HG02571 (cell line): ENCODE results near the gene ANKRD63.

Source experiments
- ATAC-seq: cut with Tn5 transposase; IDR thresholded peaks from one replicate; pipeline ENCODE4 v1.9.1; 2021; ENCODE audit warnings: mild to moderate bottlenecking, moderate library complexity; ENCODE audit not compliant: unreplicated experiment

Gene ANKRD63

GRCh38 chr15:40295877-40296560 is 13.2 kb upstream of the ANKRD63 start:
- ATAC-seq, result no peak

DNA sequence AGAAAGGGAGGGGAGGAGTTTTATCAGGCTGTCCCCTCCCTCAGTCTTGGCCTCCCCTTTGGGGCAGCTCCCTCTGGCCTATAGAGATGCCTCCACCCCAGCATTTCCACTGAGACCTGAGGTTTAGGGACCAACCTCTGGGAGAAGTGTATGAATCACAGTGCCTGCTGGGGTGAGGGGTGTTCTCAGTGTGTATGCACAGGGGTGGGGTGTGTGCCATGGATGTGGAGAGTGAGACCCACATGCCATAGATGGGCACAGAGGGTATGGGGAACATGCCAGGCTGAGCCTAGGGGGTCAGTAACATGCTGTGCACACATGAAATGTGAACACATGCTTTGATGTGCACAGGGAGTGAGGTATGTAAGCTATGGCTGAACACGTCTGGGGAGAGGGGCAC is 12.4 kb upstream of the ANKRD63 start:
- ATAC-seq, result no peak

GRCh38 chr15:40293905-40294895 is 11.3 kb upstream of the ANKRD63 start:
- ATAC-seq, result no peak

DNA sequence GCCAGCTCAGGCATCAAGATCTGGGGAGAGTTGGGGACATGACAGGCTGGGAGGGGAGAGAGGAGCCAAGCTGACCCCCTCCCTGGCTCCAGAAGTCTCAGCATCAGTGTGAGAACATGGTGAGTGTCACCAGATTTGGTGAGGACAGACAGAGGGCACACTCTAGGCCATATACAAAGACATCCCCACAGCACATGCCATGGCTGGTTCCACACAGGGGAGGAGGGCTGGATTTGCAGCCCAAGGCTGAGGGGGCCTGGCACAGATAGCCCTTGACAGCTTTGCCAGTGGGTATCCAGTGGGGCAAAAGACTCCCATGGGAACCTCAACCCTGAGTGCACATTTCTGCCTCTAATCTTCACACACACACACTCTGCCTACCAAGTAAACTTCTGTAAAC is 10.1 kb upstream of the ANKRD63 start:
- no peak for ATAC-seq

DNA sequence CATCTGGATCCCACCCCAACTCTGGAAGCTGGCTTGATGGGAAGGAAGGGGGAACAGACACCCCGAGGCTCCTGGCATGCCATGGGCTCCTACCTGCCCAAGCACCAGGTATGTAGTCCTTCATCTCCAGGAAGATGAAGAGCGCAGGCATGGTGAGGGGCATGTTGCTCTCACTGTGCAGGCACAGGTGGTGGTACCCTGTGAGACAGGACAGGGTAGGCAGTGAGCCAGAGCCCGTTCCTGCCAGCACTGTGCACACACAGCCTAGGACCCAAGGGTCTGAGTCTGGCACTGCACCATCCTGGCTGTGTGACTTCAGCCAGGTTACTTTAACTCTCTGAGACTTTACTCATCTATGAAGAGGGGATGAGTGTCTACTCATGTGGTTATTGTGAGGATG is 9.4 kb upstream of the ANKRD63 start:
- no peak for ATAC-seq

- ATAC-seq, result no peak
Measured at GRCh38 chr15:40290918-40291574, 8.2 kb upstream of the ANKRD63 start.

DNA sequence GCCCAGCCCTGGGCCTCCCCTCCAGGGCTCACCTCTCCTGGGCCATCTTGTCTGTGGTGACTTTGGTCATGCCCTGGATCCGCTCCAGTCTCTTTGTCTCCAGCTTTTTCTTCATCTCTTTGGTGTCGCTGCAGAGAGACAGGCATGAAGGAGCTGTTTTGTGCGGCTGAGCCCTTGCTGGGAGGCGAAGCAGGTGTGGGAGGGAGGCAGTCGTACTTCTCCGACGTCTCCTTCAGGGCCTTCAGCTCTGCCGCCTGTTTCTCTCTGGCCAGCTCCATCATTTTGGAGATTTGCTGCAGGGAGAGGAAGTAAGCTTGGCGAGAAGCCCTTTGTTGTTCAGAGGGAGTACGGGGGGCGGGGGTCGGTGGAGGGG is 7.7 kb upstream of the ANKRD63 start:
- ATAC-seq, result no peak

DNA sequence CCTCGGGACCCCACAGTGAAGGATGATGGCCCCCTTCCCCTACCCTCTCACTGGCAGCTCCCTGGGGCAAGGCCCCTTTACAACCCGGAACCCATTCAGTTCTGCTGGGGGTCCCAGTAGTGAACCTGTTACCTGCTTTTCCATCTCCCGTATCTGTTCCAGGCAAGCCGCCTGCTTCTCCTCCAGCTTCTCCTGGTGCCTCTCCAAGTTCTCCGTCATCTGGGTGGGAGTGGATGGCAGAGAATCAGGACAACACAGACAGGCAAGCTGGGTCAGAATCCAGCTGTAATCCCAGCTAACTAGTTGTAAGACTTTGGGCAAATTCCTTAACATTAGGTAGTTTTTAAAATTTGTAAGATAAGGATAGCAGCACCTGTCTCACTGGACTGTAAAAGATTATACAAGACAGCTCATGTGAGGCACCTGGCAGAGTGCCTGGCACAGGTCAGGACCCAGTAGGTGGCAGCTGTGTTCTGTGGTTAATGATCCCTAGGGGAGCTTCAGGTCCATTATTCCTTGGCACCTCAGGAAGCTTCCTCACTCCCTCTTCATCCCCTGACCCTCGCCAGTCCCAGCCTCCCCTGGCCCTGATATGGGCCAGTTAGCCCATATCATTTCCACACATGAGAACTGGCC is 6.4 kb upstream of the ANKRD63 start:
- no peak for ATAC-seq

DNA sequence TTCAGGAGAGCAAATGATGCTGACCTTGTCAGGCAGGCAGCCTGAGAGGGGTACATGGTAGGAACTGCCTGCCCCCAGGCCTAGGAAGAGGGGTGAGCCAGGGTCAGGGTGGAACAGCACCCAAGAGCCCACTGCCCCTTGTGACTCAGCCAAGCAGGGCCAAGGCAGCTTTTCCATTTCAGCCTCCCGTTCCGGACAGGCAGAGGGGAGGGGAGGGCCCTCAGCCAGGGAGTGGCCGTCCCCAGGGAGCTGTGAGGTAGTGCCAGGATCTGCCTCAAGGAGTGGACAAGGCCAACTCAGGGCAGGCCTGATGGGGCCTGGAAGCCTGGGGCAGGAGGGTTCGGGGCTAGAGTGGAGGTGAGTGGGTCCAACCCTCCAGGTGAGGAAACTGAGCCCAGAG is 5.1 kb upstream of the ANKRD63 start:
- ATAC-seq, result no peak

GRCh38 chr15:40287505-40287904 is 4.6 kb upstream of the ANKRD63 start:
- ATAC-seq, result no peak

- ATAC-seq, result no peak
Measured at GRCh38 chr15:40286794-40287193, 3.9 kb upstream of the ANKRD63 start.

DNA sequence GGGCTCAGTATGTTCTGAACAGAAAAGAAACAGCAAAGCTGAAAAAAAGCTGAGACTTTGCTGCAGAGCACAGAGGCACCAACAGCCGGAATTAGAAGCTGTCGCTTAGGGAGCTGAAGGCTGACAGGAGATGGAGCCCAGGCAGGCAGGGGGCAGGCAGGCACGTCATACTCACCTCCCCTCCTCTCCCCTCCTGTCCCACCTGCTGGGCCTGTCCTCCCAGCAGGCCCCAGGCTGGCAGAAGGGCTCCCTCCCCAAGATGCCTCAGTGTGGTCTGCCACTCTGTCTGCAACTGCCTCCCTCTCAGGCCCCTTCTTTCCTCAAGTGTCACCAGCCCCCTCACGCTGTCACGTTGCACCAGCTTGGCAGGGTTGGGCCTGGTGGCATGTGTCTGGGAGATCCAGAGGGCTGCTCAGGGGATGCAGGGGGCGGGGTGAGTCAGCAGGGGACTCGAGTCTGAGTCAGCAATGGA is 3.2 kb upstream of the ANKRD63 start:
- ATAC-seq, result no peak

GRCh38 chr15:40285554-40286011 is 2.7 kb upstream of the ANKRD63 start:
- ATAC-seq, result no peak

DNA sequence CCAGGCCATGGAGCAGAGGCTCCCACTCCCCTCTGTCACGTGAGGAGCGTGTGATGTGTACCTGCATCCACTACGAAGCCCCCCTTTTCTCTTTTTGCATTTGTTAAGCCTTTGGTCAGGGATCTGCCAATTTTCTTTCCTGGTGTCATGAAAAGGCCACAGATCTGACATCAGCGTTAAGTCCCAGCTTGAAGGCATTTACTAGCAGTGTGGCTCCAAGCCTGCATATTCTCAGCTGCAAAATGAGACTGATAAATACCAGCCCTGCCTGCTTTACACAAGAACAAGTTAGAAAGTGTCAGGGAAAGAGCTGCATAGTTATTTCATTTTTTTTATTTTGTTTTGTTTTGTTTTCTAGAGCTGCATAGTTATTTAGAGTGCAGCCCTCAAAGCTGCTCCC is 2.3 kb upstream of the ANKRD63 start:
- ATAC-seq, result no peak

DNA sequence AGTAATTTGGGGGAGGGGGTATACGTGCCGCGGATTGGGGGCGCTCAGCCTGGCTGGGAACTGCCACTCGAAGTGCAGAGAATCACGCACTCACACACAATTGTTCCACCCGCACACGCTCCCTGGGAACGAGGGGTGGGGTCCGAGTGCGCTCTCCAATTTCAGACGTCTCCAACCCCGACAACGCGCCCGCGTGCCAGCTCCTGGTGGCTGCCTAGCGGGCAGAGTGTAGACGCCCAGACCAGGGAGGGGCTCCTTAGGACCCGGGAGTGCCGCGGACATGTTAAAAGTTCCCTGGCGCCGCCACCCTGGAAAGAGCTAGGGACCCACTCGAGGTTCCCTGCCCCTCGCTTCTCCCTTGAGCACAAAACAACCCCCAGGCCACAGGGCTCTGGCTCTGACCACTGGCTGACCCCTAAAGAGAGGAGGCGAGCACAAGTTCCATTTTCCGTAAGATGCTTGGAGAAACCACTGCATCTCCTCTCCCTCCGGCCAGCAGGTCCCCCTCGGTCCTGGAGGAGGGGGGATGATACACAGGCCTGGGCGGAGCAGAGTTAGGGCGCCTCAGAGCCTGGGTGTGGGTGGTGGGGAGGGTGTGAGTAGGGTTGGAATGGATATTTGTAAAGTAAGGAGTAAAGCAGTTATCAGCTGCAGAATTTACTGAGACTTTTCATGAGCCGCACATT is 894 bp upstream of the ANKRD63 start:
- ATAC-seq, result no peak

- no peak for ATAC-seq
Measured at GRCh38 chr15:40282147-40282868, 556 bp downstream of the ANKRD63 start.

GRCh38 chr15:40281801-40282146 is 1.1 kb downstream of the ANKRD63 start:
- ATAC-seq, result no peak

- ATAC-seq, result no peak
Measured at GRCh38 chr15:40281057-40281800, 1.6 kb downstream of the ANKRD63 start.
